ENCODE measurements around the gene PRELID3B. TPM values are rescaled to one million over a fixed set of nuclear protein-coding genes. Genes with fewer than 3 reads are reported as not detected.
"Not testable (repeated sequence)": the region's sequence is repeated elsewhere in the genome, so short reads cannot be mapped to it uniquely, and the experiment has no call there.

The PRELID3B gene
- total RNA-seq, 2 donors from 2014 or later, result 77.1 to 107 TPM

GRCh38 chr20:59041487-59041886 is 1.1 kb downstream of the PRELID3B start:
- H3K27me3 Mint-ChIP-seq; ATAC-seq (replicated peaks); H3K9me3 Mint-ChIP-seq: not testable (repeated sequence)
- Mint-ChIP-seq H3K36me3 (ENCODE audit: low read depth) (peaks cover 52% of the 10 kb centered on the region), H3K27ac (peak overlapping the region; percentile 72), H3K4me1 (peaks cover 37% of the 10 kb centered on the region), H3K4me3 (peak overlapping the region; percentile 82)

- H3K9me3 Mint-ChIP-seq, result no peaks in the 10 kb centered on the region
- peak overlapping the region; percentile 82 for H3K4me3 Mint-ChIP-seq
- H3K36me3 Mint-ChIP-seq (ENCODE audit: low read depth), result peaks cover 60% of the 10 kb centered on the region
- peak overlapping the region; percentile 72 for H3K27ac Mint-ChIP-seq
- no peaks in the 10 kb centered on the region for H3K27me3 Mint-ChIP-seq
- H3K4me1 Mint-ChIP-seq, result peaks cover 37% of the 10 kb centered on the region
- no peak for ATAC-seq (replicated peaks)
Measured at GRCh38 chr20:59040667-59041066, 1.9 kb downstream of the PRELID3B start.

- Mint-ChIP-seq H3K27me3 (no peaks in the 10 kb centered on the region), H3K9me3 (no peaks in the 10 kb centered on the region), H3K4me1 (peaks cover 37% of the 10 kb centered on the region), H3K27ac (peak overlapping the region; percentile 58), H3K4me3 (peak overlapping the region; percentile 82), H3K36me3 (ENCODE audit: low read depth) (peaks cover 74% of the 10 kb centered on the region)
- no peak for ATAC-seq (replicated peaks)
Measured at GRCh38 chr20:59039233-59039632, 3.4 kb downstream of the PRELID3B start.

- Mint-ChIP-seq H3K36me3 (ENCODE audit: low read depth) (peaks cover 89% of the 10 kb centered on the region), H3K27me3 (no peaks in the 10 kb centered on the region), H3K27ac (peak overlapping the region; percentile 11), H3K4me1 (peaks cover 32% of the 10 kb centered on the region), H3K9me3 (no peaks in the 10 kb centered on the region), H3K4me3 (no peak overlapping the region)
- ATAC-seq (replicated peaks), result no peak
Measured at GRCh38 chr20:59037386-59037785, 5.2 kb downstream of the PRELID3B start.

- no peak for ATAC-seq (replicated peaks)
- no peak overlapping the region for H3K4me3 Mint-ChIP-seq
- no peaks in the 10 kb centered on the region for H3K9me3 Mint-ChIP-seq
- H3K36me3 Mint-ChIP-seq (ENCODE audit: low read depth), result peaks cover 93% of the 10 kb centered on the region
- H3K27me3 Mint-ChIP-seq, result no peaks in the 10 kb centered on the region
- H3K27ac Mint-ChIP-seq, result peak overlapping the region; percentile 5
- H3K4me1 Mint-ChIP-seq, result peaks cover 25% of the 10 kb centered on the region
Measured at GRCh38 chr20:59035381-59035780, 7.2 kb downstream of the PRELID3B start.

GRCh38 chr20:59033616-59034165 is 8.9 kb downstream of the PRELID3B start:
- no peak for ATAC-seq (replicated peaks)
- Mint-ChIP-seq H3K9me3 (no peaks in the 10 kb centered on the region), H3K4me1 (peaks cover 25% of the 10 kb centered on the region), H3K27me3 (no peaks in the 10 kb centered on the region), H3K27ac (no peak overlapping the region), H3K36me3 (ENCODE audit: low read depth) (peaks cover 93% of the 10 kb centered on the region), H3K4me3 (peak overlapping the region; percentile 39)

- no peaks in the 10 kb centered on the region for H3K27me3 Mint-ChIP-seq
- peak overlapping the region; percentile 90 for H3K4me3 Mint-ChIP-seq
- ATAC-seq (replicated peaks), result no peak
- peaks cover 29% of the 10 kb centered on the region for H3K4me1 Mint-ChIP-seq
- no peaks in the 10 kb centered on the region for H3K9me3 Mint-ChIP-seq
- H3K27ac Mint-ChIP-seq, result peak overlapping the region; percentile 40
- peaks cover 93% of the 10 kb centered on the region for H3K36me3 Mint-ChIP-seq (ENCODE audit: low read depth)
Measured at GRCh38 chr20:59033093-59033492, 9.5 kb downstream of the PRELID3B start.

- Mint-ChIP-seq H3K4me3 (peak overlapping the region; percentile 90), H3K27me3 (no peaks in the 10 kb centered on the region), H3K4me1 (peaks cover 32% of the 10 kb centered on the region), H3K36me3 (ENCODE audit: low read depth) (peaks cover 93% of the 10 kb centered on the region), H3K27ac (peak overlapping the region; percentile 40), H3K9me3 (no peaks in the 10 kb centered on the region)
- no peak for ATAC-seq (replicated peaks)
Measured at GRCh38 chr20:59032713-59033059, 9.9 kb downstream of the PRELID3B start.

GRCh38 chr20:59032023-59032712 is 10.4 kb downstream of the PRELID3B start, which contains the start of gene ATP5F1E:
ATP5F1E (minus strand) TSS chr20:59032335; CDS start chr20:59032251, 84 bp downstream.
- Mint-ChIP-seq H3K4me3 (peak within 1 kb of the TSS; percentile 90), H3K27ac (peak within 1 kb of the TSS; percentile 40), H3K36me3 (ENCODE audit: low read depth) (peaks cover 93% of the 10 kb centered on the region), H3K9me3 (no peaks in the 10 kb centered on the region), H3K4me1 (peaks cover 37% of the 10 kb centered on the region), H3K27me3 (no peaks in the 10 kb centered on the region)
- ATAC-seq (replicated peaks), result peak; percentile 94

GRCh38 chr20:59031564-59032022 is 11.0 kb downstream of the PRELID3B start:
- peak; percentile 18 for ATAC-seq (replicated peaks)
- no peaks in the 10 kb centered on the region for H3K27me3 Mint-ChIP-seq

GRCh38 chr20:59030911-59031563 is 11.5 kb downstream of the PRELID3B start:
- H3K27ac Mint-ChIP-seq, result peak overlapping the region; percentile 40
- no peaks in the 10 kb centered on the region for H3K27me3 Mint-ChIP-seq
- ATAC-seq (replicated peaks), result no peak
- H3K4me1 Mint-ChIP-seq, result peaks cover 38% of the 10 kb centered on the region
- peak overlapping the region; percentile 90 for H3K4me3 Mint-ChIP-seq
- no peaks in the 10 kb centered on the region for H3K9me3 Mint-ChIP-seq
- H3K36me3 Mint-ChIP-seq (ENCODE audit: low read depth), result peaks cover 93% of the 10 kb centered on the region

More at GRCh38 chr20:59031564-59032022, 11.0 kb downstream of the PRELID3B start:
- Mint-ChIP-seq H3K4me1 (peaks cover 38% of the 10 kb centered on the region), H3K9me3 (no peaks in the 10 kb centered on the region), H3K36me3 (ENCODE audit: low read depth) (peaks cover 93% of the 10 kb centered on the region), H3K27ac (peak overlapping the region; percentile 40), H3K4me3 (peak overlapping the region; percentile 90)

- peaks cover 93% of the 10 kb centered on the region for H3K36me3 Mint-ChIP-seq (ENCODE audit: low read depth)
- peaks cover 48% of the 10 kb centered on the region for H3K4me1 Mint-ChIP-seq
- H3K9me3 Mint-ChIP-seq, result no peaks in the 10 kb centered on the region
- peak overlapping the region; percentile 52 for H3K27ac Mint-ChIP-seq
- peak overlapping the region; percentile 90 for H3K4me3 Mint-ChIP-seq
- ATAC-seq (replicated peaks), result no peak
- H3K27me3 Mint-ChIP-seq, result no peaks in the 10 kb centered on the region
Measured at GRCh38 chr20:59028812-59029211, 13.8 kb downstream of the PRELID3B start.

GRCh38 chr20:59027741-59028320 is 14.8 kb downstream of the PRELID3B start:
- peaks cover 98% of the 10 kb centered on the region for H3K36me3 Mint-ChIP-seq (ENCODE audit: low read depth)
- H3K27ac Mint-ChIP-seq, result peak overlapping the region; percentile 8

GRCh38 chr20:59026904-59027740 is 15.5 kb downstream of the PRELID3B start:
- no peak for ATAC-seq (replicated peaks)
- Mint-ChIP-seq H3K4me3 (peak overlapping the region; percentile 90), H3K4me1 (peaks cover 45% of the 10 kb centered on the region), H3K36me3 (ENCODE audit: low read depth) (peaks cover 100% of the 10 kb centered on the region), H3K9me3 (no peaks in the 10 kb centered on the region), H3K27me3 (no peaks in the 10 kb centered on the region), H3K27ac (peak overlapping the region; percentile 8)

More at GRCh38 chr20:59027741-59028320, 14.8 kb downstream of the PRELID3B start:
- Mint-ChIP-seq H3K9me3 (no peaks in the 10 kb centered on the region), H3K4me3 (peak overlapping the region; percentile 90), H3K4me1 (peaks cover 48% of the 10 kb centered on the region), H3K27me3 (no peaks in the 10 kb centered on the region)
- ATAC-seq (replicated peaks), result no peak
